KMS-11 (cell line): ENCODE measurements around the gene MAPK12.
A peak's percentile ranks its signal among the peaks of the same experiment; 100 is the strongest.

Experiments
- H2AFZ ChIP-seq: fragments of 200-600 bp; sonication (generic); 2 replicates; pipeline ENCODE4 v1.6.1; 2016; ENCODE audit warnings: antibody characterized with exemption, mixed run types, low read depth
- H3K27ac ChIP-seq: fragments of 200-600 bp; sonication (generic); 2 replicates; pipeline ENCODE4 v1.6.1; 2016; ENCODE audit warnings: mild to moderate bottlenecking, mixed run types
- H3K27me3 ChIP-seq: fragments of 200-600 bp; sonication (generic); 2 replicates; pipeline ENCODE4 v1.6.1; 2017; ENCODE audit warnings: mild to moderate bottlenecking, low read depth, mixed run types, moderate library complexity; ENCODE audit not compliant: insufficient read depth
- H3K36me3 ChIP-seq: fragments of 200-600 bp; sonication (generic); 2 replicates; pipeline ENCODE4 v1.6.1; 2017; ENCODE audit warnings: mild to moderate bottlenecking, mixed run types; ENCODE audit not compliant: insufficient read depth
- H3K4me1 ChIP-seq: fragments of 200-600 bp; sonication (generic); 2 replicates; pipeline ENCODE4 v1.6.1; 2016; ENCODE audit warnings: mild to moderate bottlenecking, low read depth, mixed run types; ENCODE audit not compliant: poor library complexity, severe bottlenecking
- H3K4me2 ChIP-seq: fragments of 200-600 bp; sonication (generic); 2 replicates; pipeline ENCODE4 v1.7.0; 2016; ENCODE audit warnings: mild to moderate bottlenecking, mixed run types
- H3K4me3 ChIP-seq: fragments of 200-600 bp; sonication (generic); IDR thresholded peaks from 2 replicates; pipeline ENCODE4 v1.6.1; 2017; ENCODE audit warnings: low read depth, low read length, mixed read lengths; ENCODE audit not compliant: insufficient read depth
- H3K79me2 ChIP-seq: fragments of 200-600 bp; sonication (generic); 2 replicates; pipeline ENCODE4 v1.6.1; 2016; ENCODE audit warnings: low read depth, mixed run types; ENCODE audit not compliant: insufficient read depth
- H3K9ac ChIP-seq: fragments of 200-600 bp; sonication (generic); 2 replicates; pipeline ENCODE4 v1.6.1; 2016; ENCODE audit warnings: mild to moderate bottlenecking, mixed run types
- H4K20me1 ChIP-seq: fragments of 200-600 bp; sonication (generic); 2 replicates; pipeline ENCODE4 v1.6.1; 2016; ENCODE audit warnings: mild to moderate bottlenecking, mixed run types; ENCODE audit not compliant: insufficient read depth
- CTCF ChIP-seq: fragments of 200-600 bp; sonication (generic); conservative IDR thresholded peaks from 2 replicates; pipeline ENCODE4 v1.6.1; 2017; ENCODE audit warnings: low read depth, mild to moderate bottlenecking, antibody characterized with exemption, low read length, moderate library complexity, mixed read lengths

Gene MAPK12

GRCh38 chr22:50211147-50211546, 50.3 kb downstream of the MAPK12 start:
- no peaks in the 10 kb centered on the region for H4K20me1 ChIP-seq
- H2AFZ ChIP-seq: no peak overlapping the region
- no peak for TF ChIP-seq CTCF
- no peaks in the 10 kb centered on the region for H3K27me3 ChIP-seq
- H3K9ac ChIP-seq: no peak overlapping the region
- H3K4me3 ChIP-seq: no peak overlapping the region
- no peaks in the 10 kb centered on the region for H3K4me1 ChIP-seq
- no peaks in the 10 kb centered on the region for H3K36me3 ChIP-seq
- H3K4me2 ChIP-seq: no peak overlapping the region
- H3K27ac ChIP-seq: no peak overlapping the region
- H3K79me2 ChIP-seq: no peaks in the 10 kb centered on the region

GRCh38 chr22:50210378-50211139, 50.9 kb downstream of the MAPK12 start:
- TF ChIP-seq CTCF: no peak
- no peaks in the 10 kb centered on the region for H4K20me1 ChIP-seq
- H3K36me3 ChIP-seq: no peaks in the 10 kb centered on the region

GRCh38 chr22:50209893-50210292, 51.6 kb downstream of the MAPK12 start:
- Histone ChIP-seq H3K4me2 (no peak overlapping the region), H3K4me3 (no peak overlapping the region), H3K4me1 (no peaks in the 10 kb centered on the region), H3K9ac (no peak overlapping the region), H2AFZ (no peak overlapping the region), H3K79me2 (no peaks in the 10 kb centered on the region), H4K20me1 (no peaks in the 10 kb centered on the region), H3K27ac (no peak overlapping the region), H3K36me3 (no peaks in the 10 kb centered on the region), H3K27me3 (no peaks in the 10 kb centered on the region)
- TF ChIP-seq CTCF: peak; percentile 78

More at GRCh38 chr22:50210378-50211139, 50.9 kb downstream of the MAPK12 start:
- Histone ChIP-seq H3K27ac (no peak overlapping the region), H3K27me3 (no peaks in the 10 kb centered on the region), H3K4me3 (no peak overlapping the region), H2AFZ (no peak overlapping the region), H3K4me1 (no peaks in the 10 kb centered on the region), H3K4me2 (no peak overlapping the region), H3K79me2 (no peaks in the 10 kb centered on the region), H3K9ac (no peak overlapping the region)

- H3K4me2 ChIP-seq: no peak overlapping the region
- no peaks in the 10 kb centered on the region for H4K20me1 ChIP-seq
- H3K4me3 ChIP-seq: no peak overlapping the region
- no peak overlapping the region for H2AFZ ChIP-seq
- TF ChIP-seq CTCF: no peak
- no peak overlapping the region for H3K9ac ChIP-seq
- no peaks in the 10 kb centered on the region for H3K4me1 ChIP-seq
- no peaks in the 10 kb centered on the region for H3K36me3 ChIP-seq
- H3K27ac ChIP-seq: no peak overlapping the region
- no peaks in the 10 kb centered on the region for H3K79me2 ChIP-seq
- H3K27me3 ChIP-seq: no peaks in the 10 kb centered on the region
Measured at GRCh38 chr22:50208939-50209892, 52.3 kb downstream of the MAPK12 start.
